HepG2 (cell line): ENCODE measurements around the gene SSBP4. TPM values are rescaled to one million over a fixed set of nuclear protein-coding genes. Genes with fewer than 3 reads are reported as not detected.
A peak's percentile ranks its signal among the peaks of the same experiment; 100 is the strongest.

Experiments used
- AGO2 ChIP-seq: fragments of 200-400 bp; formaldehyde crosslinking; optimal IDR thresholded peaks from 2 replicates; pipeline ENCODE3; 2017; ENCODE audit warnings: mild to moderate bottlenecking, low read depth, low read length, moderate library complexity
- CBFB ChIP-seq: sonication (generic); formaldehyde crosslinking; IDR thresholded peaks from 2 replicates; pipeline ENCODE4 v1.4.0; 2020; ENCODE audit warnings: missing genetic modification reagents
- ESRRA ChIP-seq: sonication (generic); formaldehyde crosslinking; IDR thresholded peaks from 2 replicates; pipeline ENCODE4 v1.5.1; 2020; ENCODE audit warnings: mild to moderate bottlenecking, low read depth, missing genetic modification reagents
- GPN1 ChIP-seq: sonication (generic); formaldehyde crosslinking; IDR thresholded peaks from 2 replicates; pipeline ENCODE4 v1.5.1; 2020; ENCODE audit warnings: missing genetic modification reagents, borderline replicate concordance
- GTF3A ChIP-seq: sonication (generic); formaldehyde crosslinking; conservative IDR thresholded peaks from 2 replicates; pipeline ENCODE4 v1.4.0; 2020; ENCODE audit warnings: mild to moderate bottlenecking, missing genetic modification reagents
- MAZ ChIP-seq, 2 experiments: sonication (generic) in 1 of 2; formaldehyde crosslinking in 1 of 2; IDR thresholded peaks; 2 replicates each; pipeline versions ENCODE4 v1.5.0 to v1.6.1; 2012 to 2020; ENCODE audit warnings: low read depth in 2 of 2, mild to moderate bottlenecking in 2 of 2, borderline replicate concordance in 1 of 2, improper control_type of control experiment in 1 of 2, low read length in 1 of 2, missing genetic modification reagents in 1 of 2, moderate library complexity in 1 of 2
- NCOA1 ChIP-seq: sonication (generic); formaldehyde crosslinking; IDR thresholded peaks from 2 replicates; pipeline ENCODE4 v1.9.0; 2021; ENCODE audit warnings: missing genetic modification reagents
- RORA ChIP-seq: sonication (generic); formaldehyde crosslinking; IDR thresholded peaks from 2 replicates; pipeline ENCODE4 v1.5.0; 2020; ENCODE audit warnings: mild to moderate bottlenecking, missing genetic modification reagents, moderate library complexity
- SMARCE1 ChIP-seq: fragments of 450-650 bp; IDR thresholded peaks from 2 replicates; pipeline ENCODE4 v1.6.1; 2017; ENCODE audit warnings: borderline replicate concordance
- ZBTB1 ChIP-seq: sonication (generic); formaldehyde crosslinking; IDR thresholded peaks from 2 replicates; pipeline ENCODE4 v1.4.0; 2020; ENCODE audit warnings: missing genetic modification reagents, borderline replicate concordance
- ZNF800 ChIP-seq: sonication (generic); formaldehyde crosslinking; IDR thresholded peaks from 2 replicates; pipeline ENCODE4 v1.4.0; 2020; ENCODE audit warnings: missing genetic modification reagents
- ZSCAN9 ChIP-seq: IDR thresholded peaks from 2 replicates; pipeline ENCODE4 v1.6.1; 2016; ENCODE audit warnings: borderline replicate concordance
- polyA plus RNA-seq, 8 experiments: library from polyadenylated mRNA; depleted of rRNA in 3 of 8; stranded (reverse) in 7 of 8; unstranded in 1 of 8; fragments of >200 nt; fragmentation: Illumina TruSeq in 4 of 8; extraction: Trizol in 4 of 8; gene quantifications; 2 replicates each; pipeline versions ENCODE4 v1.2.1 to v1.2.3, GENCODE V29; 2011 to 2016; ENCODE audit warnings: low read depth in 4 of 8, missing spikeins in 1 of 8, mixed read lengths in 1 of 8; ENCODE audit not compliant: insufficient read depth in 1 of 8
- total RNA-seq, 5 experiments: library from RNA; depleted of rRNA; stranded (reverse); fragments of >200 nt; fragmentation: Illumina TruSeq; extraction: Trizol; gene quantifications; 2 replicates each; pipeline ENCODE4 v1.2.3, GENCODE V29; 2016; ENCODE audit warnings: low read depth in 1 of 5
- TF ChIP-seq, protein P1 (sequence below): sonication (generic); formaldehyde crosslinking; IDR thresholded peaks from 2 replicates; pipeline ENCODE4 v1.4.0; 2020; ENCODE audit warnings: missing genetic modification reagents, mild to moderate bottlenecking, borderline replicate concordance
- TF ChIP-seq, protein P2 (sequence below): sonication (generic); formaldehyde crosslinking; IDR thresholded peaks from 2 replicates; pipeline ENCODE4 v1.4.0; 2020; ENCODE audit warnings: mild to moderate bottlenecking, missing genetic modification reagents
- TF ChIP-seq, protein P3 (sequence below): fragments of 450-650 bp; IDR thresholded peaks from 2 replicates; pipeline ENCODE4 v1.6.1; 2017; ENCODE audit warnings: mild to moderate bottlenecking
- TF ChIP-seq, protein P4 (sequence below): sonication (generic); formaldehyde crosslinking; IDR thresholded peaks from 2 replicates; pipeline ENCODE4 v1.4.0; 2020; ENCODE audit warnings: missing genetic modification reagents

The SSBP4 gene
- total and polyA plus RNA-seq, 2 of the 13 experiments (the other 11 are each of a cell fraction or from before 2014, with no cell fraction given), result 20.8 to 39.5 TPM

- TF ChIP-seq, protein P1, sequence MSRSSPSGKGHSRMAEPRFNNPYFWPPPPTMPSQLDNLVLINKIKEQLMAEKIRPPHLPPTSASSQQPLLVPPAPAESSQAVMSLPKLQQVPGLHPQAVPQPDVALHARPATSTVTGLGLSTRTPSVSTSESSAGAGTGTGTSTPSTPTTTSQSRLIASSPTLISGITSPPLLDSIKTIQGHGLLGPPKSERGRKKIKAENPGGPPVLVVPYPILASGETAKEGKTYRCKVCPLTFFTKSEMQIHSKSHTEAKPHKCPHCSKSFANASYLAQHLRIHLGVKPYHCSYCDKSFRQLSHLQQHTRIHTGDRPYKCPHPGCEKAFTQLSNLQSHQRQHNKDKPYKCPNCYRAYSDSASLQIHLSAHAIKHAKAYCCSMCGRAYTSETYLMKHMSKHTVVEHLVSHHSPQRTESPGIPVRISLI (CRISPR knock-in tag), result no peak
- TF ChIP-seq GPN1 (CRISPR knock-in tag) (peak; percentile 87; the same call in 1 of the 2 replicates), GTF3A (CRISPR knock-in tag) (no peak), NCOA1 (no peak), ESRRA (CRISPR knock-in tag) (no peak), SMARCE1 (no peak), ZBTB1 (CRISPR knock-in tag) (no peak), ZSCAN9 (CRISPR knock-in tag) (no peak), MAZ (IDR thresholded peaks at IDR 0.05; ENCODE audit: borderline replicate concordance, low read depth, low read length) (0 out of 2 replicates have a peak, but pooled peaks have one; percentile 11), MAZ (CRISPR knock-in tag; IDR thresholded peaks at IDR 0.05; ENCODE audit: low read depth) (peak; percentile 52; the same call in 1 of the 2 replicates), ZNF800 (0 out of 2 replicates have a peak, but pooled peaks have one; percentile 31), AGO2 (no peak), RORA (CRISPR knock-in tag) (no peak), CBFB (CRISPR knock-in tag) (0 out of 2 replicates have a peak, but pooled peaks have one; percentile 49)
- TF ChIP-seq, protein P2, sequence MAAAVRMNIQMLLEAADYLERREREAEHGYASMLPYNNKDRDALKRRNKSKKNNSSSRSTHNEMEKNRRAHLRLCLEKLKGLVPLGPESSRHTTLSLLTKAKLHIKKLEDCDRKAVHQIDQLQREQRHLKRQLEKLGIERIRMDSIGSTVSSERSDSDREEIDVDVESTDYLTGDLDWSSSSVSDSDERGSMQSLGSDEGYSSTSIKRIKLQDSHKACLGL, result 0 out of 2 replicates have a peak, but pooled peaks have one; percentile 41
- TF ChIP-seq, protein P3, sequence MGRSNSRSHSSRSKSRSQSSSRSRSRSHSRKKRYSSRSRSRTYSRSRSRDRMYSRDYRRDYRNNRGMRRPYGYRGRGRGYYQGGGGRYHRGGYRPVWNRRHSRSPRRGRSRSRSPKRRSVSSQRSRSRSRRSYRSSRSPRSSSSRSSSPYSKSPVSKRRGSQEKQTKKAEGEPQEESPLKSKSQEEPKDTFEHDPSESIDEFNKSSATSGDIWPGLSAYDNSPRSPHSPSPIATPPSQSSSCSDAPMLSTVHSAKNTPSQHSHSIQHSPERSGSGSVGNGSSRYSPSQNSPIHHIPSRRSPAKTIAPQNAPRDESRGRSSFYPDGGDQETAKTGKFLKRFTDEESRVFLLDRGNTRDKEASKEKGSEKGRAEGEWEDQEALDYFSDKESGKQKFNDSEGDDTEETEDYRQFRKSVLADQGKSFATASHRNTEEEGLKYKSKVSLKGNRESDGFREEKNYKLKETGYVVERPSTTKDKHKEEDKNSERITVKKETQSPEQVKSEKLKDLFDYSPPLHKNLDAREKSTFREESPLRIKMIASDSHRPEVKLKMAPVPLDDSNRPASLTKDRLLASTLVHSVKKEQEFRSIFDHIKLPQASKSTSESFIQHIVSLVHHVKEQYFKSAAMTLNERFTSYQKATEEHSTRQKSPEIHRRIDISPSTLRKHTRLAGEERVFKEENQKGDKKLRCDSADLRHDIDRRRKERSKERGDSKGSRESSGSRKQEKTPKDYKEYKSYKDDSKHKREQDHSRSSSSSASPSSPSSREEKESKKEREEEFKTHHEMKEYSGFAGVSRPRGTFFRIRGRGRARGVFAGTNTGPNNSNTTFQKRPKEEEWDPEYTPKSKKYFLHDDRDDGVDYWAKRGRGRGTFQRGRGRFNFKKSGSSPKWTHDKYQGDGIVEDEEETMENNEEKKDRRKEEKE, result no peak
- TF ChIP-seq, protein P4, sequence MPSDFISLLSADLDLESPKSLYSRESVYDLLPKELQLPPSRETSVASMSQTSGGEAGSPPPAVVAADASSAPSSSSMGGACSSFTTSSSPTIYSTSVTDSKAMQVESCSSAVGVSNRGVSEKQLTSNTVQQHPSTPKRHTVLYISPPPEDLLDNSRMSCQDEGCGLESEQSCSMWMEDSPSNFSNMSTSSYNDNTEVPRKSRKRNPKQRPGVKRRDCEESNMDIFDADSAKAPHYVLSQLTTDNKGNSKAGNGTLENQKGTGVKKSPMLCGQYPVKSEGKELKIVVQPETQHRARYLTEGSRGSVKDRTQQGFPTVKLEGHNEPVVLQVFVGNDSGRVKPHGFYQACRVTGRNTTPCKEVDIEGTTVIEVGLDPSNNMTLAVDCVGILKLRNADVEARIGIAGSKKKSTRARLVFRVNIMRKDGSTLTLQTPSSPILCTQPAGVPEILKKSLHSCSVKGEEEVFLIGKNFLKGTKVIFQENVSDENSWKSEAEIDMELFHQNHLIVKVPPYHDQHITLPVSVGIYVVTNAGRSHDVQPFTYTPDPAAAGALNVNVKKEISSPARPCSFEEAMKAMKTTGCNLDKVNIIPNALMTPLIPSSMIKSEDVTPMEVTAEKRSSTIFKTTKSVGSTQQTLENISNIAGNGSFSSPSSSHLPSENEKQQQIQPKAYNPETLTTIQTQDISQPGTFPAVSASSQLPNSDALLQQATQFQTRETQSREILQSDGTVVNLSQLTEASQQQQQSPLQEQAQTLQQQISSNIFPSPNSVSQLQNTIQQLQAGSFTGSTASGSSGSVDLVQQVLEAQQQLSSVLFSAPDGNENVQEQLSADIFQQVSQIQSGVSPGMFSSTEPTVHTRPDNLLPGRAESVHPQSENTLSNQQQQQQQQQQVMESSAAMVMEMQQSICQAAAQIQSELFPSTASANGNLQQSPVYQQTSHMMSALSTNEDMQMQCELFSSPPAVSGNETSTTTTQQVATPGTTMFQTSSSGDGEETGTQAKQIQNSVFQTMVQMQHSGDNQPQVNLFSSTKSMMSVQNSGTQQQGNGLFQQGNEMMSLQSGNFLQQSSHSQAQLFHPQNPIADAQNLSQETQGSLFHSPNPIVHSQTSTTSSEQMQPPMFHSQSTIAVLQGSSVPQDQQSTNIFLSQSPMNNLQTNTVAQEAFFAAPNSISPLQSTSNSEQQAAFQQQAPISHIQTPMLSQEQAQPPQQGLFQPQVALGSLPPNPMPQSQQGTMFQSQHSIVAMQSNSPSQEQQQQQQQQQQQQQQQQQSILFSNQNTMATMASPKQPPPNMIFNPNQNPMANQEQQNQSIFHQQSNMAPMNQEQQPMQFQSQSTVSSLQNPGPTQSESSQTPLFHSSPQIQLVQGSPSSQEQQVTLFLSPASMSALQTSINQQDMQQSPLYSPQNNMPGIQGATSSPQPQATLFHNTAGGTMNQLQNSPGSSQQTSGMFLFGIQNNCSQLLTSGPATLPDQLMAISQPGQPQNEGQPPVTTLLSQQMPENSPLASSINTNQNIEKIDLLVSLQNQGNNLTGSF (CRISPR knock-in tag), result peak; percentile 62; the same call in 1 of the 2 replicates
These were observed 18.5 kb downstream of the SSBP4 start, which contains the start of gene ISYNA1 (continued) for GRCh38 chr19:18437491-18438330.
